HFFc6 (cell line): ENCODE measurements around the gene KLRD1. TPM values are rescaled to one million over a fixed set of nuclear protein-coding genes. Genes with fewer than 3 reads are reported as not detected.
A peak's percentile ranks its signal among the peaks of the same experiment; 100 is the strongest.
"Not testable (repeated sequence)": the region's sequence is repeated elsewhere in the genome, so short reads cannot be mapped to it uniquely, and the experiment has no call there.

Experiments used
- DNase-seq: peaks from one replicate; pipeline ENCODE4 v3.0.0-alpha.2; 2018
- H3K27ac Mint-ChIP-seq: 2 replicates; pipeline ENCODE4 v1.8.0; 2020; ENCODE audit warnings: mild to moderate bottlenecking, mixed read lengths
- H3K27me3 Mint-ChIP-seq: 2 replicates; pipeline ENCODE4 v1.8.0; 2021; ENCODE audit warnings: mild to moderate bottlenecking, moderate library complexity, mixed read lengths; ENCODE audit not compliant: insufficient read depth
- H3K36me3 Mint-ChIP-seq: 2 replicates; pipeline ENCODE4 v1.8.0; 2021; ENCODE audit warnings: low read depth, mixed read lengths
- H3K4me1 Mint-ChIP-seq: 2 replicates; pipeline ENCODE4 v1.8.0; 2020; ENCODE audit warnings: low read depth, mixed read lengths
- H3K4me3 Mint-ChIP-seq: 2 replicates; pipeline ENCODE4 v1.8.0; 2020; ENCODE audit warnings: mild to moderate bottlenecking, moderate library complexity, mixed read lengths
- H3K9me3 Mint-ChIP-seq: 2 replicates; pipeline ENCODE4 v1.8.0; 2020; ENCODE audit warnings: mild to moderate bottlenecking, mixed read lengths
- total RNA-seq, 6 experiments: library from RNA; stranded (reverse); fragmentation: NEBNext Ultra II Directional; extraction: Animal tissue kit (Norgen Biotek cat#: 25700); gene quantifications; 2 replicates in 1 of 6; 3 replicates in 5 of 6; pipeline ENCODE4 v1.2.3, GENCODE V29; 2021
- TF ChIP-seq, protein P1 (sequence below): fragments of 200-600 bp; sonication (generic); IDR thresholded peaks from 2 replicates; pipeline ENCODE4 v1.5.0; 2021; ENCODE audit warnings: antibody characterized with exemption, mild to moderate bottlenecking

Gene KLRD1
- total RNA-seq, 6 experiments from 2014 or later: 0.14 to 0.78 (median 0.28) TPM

DNA sequence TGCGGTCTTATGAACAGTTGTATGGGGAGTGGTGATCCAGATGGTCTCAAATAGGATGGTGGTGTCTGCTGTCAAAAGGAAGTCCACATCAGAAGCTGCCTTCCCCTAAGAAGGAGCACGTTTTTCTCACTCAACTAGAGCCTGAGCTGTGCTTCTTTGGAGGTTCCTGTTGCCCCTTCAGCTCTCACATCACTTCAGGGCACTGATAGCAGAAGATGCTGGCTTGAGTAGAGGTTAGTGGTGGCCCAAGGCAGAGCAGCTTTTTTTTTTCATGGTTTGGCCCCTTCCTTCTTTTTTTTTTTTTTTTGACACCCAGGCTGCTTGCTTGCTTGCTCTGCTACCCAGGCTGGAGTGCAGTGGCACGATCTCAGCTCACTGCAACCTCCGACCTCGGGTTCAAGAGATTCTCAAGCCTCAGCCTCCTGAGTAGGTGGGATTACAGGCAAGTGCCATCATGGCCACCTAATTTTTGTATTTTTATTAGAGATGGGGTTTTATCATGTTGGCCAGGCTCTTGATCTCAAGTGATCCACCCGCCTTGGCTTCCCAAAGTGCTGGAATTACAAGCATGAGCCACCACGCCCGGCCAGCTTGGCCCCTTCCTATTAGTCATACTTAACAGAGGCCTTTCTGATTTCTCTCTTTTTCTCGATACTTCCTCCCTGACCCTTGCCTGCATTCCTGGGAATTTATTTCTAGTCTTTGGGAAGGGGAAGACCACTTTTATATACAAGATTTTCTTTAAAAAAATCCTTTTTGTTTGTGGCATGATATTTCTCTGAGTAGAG lies 31.6 kb downstream of the KLRD1 start:
- no peaks in the 10 kb centered on the region for H3K9me3 Mint-ChIP-seq
- peaks cover 45% of the 10 kb centered on the region for H3K4me1 Mint-ChIP-seq

GRCh38 chr12:10340946-10341345 lies 33.3 kb downstream of the KLRD1 start:
- H3K9me3 Mint-ChIP-seq, DNase-seq, H3K36me3 Mint-ChIP-seq, H3K27me3 Mint-ChIP-seq, H3K27ac Mint-ChIP-seq, H3K4me3 Mint-ChIP-seq: not testable (repeated sequence)
- peaks cover 45% of the 10 kb centered on the region for H3K4me1 Mint-ChIP-seq

More for the DNA sequence above, 31.6 kb downstream of the KLRD1 start:
- Mint-ChIP-seq H3K4me3 (no peak overlapping the region), H3K36me3 (no peaks in the 10 kb centered on the region), H3K27me3 (no peaks in the 10 kb centered on the region; the same call in 1 of the 2 replicates), H3K27ac (no peak overlapping the region)
- peak; percentile 15 for DNase-seq
- TF ChIP-seq, protein P1, sequence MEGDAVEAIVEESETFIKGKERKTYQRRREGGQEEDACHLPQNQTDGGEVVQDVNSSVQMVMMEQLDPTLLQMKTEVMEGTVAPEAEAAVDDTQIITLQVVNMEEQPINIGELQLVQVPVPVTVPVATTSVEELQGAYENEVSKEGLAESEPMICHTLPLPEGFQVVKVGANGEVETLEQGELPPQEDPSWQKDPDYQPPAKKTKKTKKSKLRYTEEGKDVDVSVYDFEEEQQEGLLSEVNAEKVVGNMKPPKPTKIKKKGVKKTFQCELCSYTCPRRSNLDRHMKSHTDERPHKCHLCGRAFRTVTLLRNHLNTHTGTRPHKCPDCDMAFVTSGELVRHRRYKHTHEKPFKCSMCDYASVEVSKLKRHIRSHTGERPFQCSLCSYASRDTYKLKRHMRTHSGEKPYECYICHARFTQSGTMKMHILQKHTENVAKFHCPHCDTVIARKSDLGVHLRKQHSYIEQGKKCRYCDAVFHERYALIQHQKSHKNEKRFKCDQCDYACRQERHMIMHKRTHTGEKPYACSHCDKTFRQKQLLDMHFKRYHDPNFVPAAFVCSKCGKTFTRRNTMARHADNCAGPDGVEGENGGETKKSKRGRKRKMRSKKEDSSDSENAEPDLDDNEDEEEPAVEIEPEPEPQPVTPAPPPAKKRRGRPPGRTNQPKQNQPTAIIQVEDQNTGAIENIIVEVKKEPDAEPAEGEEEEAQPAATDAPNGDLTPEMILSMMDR: no peak

DNA sequence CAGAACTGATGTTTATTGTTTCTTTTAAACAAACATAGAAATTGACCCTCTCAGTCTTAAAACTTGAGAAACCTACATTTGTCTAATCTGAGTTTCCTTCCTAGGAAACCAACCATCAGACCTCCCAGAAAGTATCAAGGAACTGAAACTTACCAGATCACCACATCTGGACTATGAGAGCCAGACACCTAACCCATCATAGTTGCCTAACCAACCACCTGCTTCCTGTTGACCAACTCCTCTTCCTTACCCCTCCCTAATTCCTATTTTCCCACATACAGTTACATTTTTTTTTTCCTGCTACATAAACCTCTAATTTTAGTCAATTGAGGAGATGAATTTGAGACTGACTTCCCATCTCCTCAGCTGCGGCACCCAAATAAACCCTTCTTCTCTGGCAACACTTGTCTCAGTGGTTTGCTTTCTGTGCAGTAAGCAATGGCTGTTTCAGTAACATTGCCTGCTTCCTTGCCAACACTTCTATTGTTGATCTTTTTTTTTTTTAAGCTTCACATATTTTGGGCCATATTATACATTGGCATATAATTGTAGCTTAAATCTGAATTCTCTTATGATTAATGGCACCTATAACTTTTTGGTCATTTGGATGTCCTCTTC lies 34.3 kb downstream of the KLRD1 start:
- no peak overlapping the region for H3K4me3 Mint-ChIP-seq
- H3K9me3 Mint-ChIP-seq: no peaks in the 10 kb centered on the region
- peaks cover 41% of the 10 kb centered on the region for H3K4me1 Mint-ChIP-seq
- TF ChIP-seq, protein P1: no peak
- H3K27me3 Mint-ChIP-seq: no peaks in the 10 kb centered on the region; the same call in 1 of the 2 replicates
- no peak overlapping the region for H3K27ac Mint-ChIP-seq
- no peak for DNase-seq
- 0 out of 2 replicates have a peak, but pooled peaks cover under 1% of the 10 kb centered on the region for H3K36me3 Mint-ChIP-seq

GRCh38 chr12:10351457-10351856 lies 43.8 kb downstream of the KLRD1 start:
- H3K4me1 Mint-ChIP-seq, DNase-seq, H3K36me3 Mint-ChIP-seq, H3K27ac Mint-ChIP-seq, H3K4me3 Mint-ChIP-seq, H3K9me3 Mint-ChIP-seq, H3K27me3 Mint-ChIP-seq: not testable (repeated sequence)

DNA sequence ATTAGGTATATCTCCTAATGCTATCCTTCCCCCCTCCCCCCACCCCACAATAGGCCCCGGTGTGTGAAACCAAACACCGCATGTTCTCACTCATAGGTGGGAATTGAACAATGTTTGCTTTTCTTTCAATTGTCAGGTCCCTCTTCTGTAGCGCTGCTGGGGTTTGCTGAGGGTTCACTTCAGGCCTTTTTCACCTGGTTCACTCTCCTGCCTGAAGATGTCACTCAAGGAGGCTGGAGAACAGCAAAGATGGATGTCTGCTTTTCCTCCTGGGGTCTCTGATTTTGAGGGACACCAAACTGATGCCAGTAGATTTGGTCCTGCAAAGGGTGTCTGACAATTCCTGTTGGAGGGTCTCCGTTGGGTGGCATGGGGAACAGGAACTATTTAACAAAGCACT lies 46.4 kb downstream of the KLRD1 start:
- Mint-ChIP-seq H3K36me3 (no peaks in the 10 kb centered on the region), H3K9me3 (peaks cover 8% of the 10 kb centered on the region; the same call in 1 of the 2 replicates), H3K4me3 (no peak overlapping the region), H3K4me1 (peaks cover 12% of the 10 kb centered on the region), H3K27me3 (peaks cover 10% of the 10 kb centered on the region), H3K27ac (no peak overlapping the region)
- TF ChIP-seq, protein P1: no peak
- DNase-seq: no peak

- no peak overlapping the region for H3K4me3 Mint-ChIP-seq
- peaks cover 13% of the 10 kb centered on the region for H3K4me1 Mint-ChIP-seq
- H3K9me3 Mint-ChIP-seq: peaks cover 8% of the 10 kb centered on the region; the same call in 1 of the 2 replicates
- H3K36me3 Mint-ChIP-seq: no peaks in the 10 kb centered on the region
- peak; percentile 48 for DNase-seq
- H3K27me3 Mint-ChIP-seq: peaks cover 10% of the 10 kb centered on the region
- TF ChIP-seq, protein P1: no peak
- no peak overlapping the region for H3K27ac Mint-ChIP-seq
These were observed 46.8 kb downstream of the KLRD1 start for GRCh38 chr12:10354502-10354901.
